HG03108 (cell line): Measurements from ENCODE around the gene ACTA1.
"Not testable (repeated sequence)": the region's sequence is repeated elsewhere in the genome, so short reads cannot be mapped to it uniquely, and the experiment has no call there.

ENCODE experiments used
- ATAC-seq: cut with Tn5 transposase; IDR thresholded peaks from one replicate; pipeline ENCODE4 v1.9.1; 2021; ENCODE audit warnings: moderate library complexity; ENCODE audit not compliant: unreplicated experiment

ACTA1 gene

DNA sequence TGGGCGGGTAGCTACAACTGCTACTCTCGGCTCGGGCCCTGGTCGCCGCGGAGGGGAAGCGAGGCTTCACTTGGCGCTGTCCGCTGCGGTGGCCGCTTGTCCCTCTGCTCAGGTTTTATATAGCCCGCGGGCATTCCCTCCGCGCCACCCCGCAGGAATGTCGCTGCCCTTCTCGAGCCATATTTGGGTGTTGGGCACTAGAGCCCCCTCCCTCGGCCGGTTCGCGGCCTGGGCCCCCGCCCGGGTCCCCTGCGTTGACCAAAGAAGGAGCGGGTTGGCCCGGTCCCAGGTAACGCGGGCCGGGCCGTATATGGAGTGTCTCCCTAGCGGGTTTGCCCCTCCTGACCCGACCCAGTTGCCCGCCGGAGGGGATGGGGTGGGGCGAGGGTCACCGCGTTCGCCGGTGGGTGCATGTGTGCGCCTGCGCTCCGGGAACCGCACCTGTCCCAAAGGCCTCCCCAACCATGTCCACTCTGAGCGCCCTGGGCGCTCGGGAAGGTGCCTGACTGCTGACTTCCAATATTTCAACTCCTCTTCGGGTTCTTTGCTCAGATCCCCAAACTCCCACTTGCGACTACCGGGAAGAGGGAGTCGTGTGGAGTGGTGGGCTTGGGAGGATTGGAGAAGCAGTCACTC is at the start of gene ACTA1:
ACTA1 (minus strand) TSS at position 90 of the 636 bp plus-strand sequence. CDS start 979 bp downstream, outside the sequence.
- ATAC-seq = no peak

DNA sequence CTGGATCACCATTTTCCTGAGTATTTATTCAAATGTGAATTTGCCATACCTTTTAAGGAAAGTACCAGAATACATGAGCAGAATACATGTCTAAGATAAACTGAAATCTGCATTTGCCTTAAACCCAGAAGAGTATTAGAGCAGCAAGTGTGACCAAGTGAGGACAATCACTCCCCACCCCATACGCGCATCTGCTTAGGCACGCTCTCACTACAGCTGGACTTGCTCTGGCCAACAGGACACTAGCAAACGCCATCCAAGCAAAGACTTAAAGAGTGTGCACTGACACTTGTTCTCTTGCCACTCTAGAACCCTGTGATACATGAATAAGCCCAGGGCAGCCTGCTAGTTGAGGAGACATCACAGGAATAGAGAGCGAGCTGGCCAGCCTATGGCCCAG is 48.6 kb upstream of the ACTA1 start:
- no peak for ATAC-seq

DNA sequence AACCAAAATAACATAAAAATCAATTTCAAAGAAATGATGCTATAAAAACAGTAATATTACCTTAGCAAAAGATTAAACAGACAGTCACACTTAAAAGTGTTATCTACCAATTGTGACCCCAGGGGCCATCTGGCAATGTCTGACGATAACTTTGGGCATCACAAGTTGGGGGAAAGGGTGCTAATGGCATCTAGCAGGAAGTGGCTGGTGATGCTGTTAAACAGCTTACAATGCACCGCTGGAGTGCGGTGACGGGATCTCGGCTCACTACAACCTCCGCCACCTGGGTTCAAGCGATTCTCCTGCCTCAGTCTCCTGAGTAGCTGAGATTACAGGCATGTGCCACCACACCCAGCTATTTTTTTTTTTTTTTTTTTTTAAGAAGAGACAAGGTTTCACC is 46.6 kb upstream of the ACTA1 start:
- ATAC-seq = no peak

DNA sequence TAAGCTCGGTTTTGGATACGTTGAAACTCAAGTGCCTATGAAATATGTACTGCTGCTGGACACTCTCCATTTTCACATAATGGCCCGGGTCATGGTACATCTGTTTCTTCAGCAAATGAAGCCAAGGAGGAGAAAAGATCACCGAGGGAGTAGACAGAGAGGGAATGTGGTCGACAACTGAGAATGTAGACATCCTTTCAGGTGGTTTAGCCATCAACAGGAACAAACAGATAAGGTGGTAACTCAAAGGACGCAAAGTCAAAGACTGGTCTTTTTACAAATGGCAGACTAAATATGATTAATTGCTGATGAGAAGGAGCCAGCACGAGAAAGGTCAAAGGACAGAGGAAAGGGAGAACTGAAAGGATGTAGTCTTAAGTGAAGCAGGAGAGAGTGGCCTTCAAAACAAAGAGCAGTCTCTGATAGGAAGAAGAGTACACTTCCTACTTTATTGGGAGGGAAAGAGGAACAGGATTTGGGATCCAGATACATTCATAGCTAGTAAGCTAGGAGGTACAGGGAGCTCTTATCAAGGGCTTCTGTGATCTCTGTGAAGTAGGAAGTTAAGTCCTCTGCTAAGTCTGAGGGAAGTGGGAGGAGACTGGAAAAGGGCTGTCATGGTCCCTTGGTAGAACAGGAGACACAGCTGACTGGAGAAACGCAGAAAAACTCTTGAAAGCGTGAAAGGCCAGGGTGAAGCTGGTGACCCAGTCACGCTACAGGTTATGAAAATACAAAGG is 45.9 kb upstream of the ACTA1 start:
- peak; percentile 69 for ATAC-seq

DNA sequence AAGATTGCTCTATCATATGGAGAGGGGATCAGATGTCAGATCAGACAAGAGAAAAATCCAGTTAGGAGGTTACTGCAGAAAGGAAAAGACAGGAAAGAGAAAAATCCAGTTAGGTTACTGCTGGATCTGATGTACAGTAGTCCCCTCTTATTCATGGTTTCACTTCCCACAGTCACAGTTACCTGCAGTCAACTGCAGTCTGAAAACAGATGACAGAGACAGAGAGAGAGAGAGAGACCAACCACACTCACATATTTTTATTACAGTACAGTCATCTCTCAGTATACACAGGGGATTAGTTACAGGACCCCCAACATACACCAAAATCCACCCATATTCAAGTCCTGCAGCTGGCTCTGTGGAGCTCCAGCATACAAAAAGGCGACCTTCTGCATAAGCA is 45.0 kb upstream of the ACTA1 start:
- peak; percentile 60 for ATAC-seq

DNA sequence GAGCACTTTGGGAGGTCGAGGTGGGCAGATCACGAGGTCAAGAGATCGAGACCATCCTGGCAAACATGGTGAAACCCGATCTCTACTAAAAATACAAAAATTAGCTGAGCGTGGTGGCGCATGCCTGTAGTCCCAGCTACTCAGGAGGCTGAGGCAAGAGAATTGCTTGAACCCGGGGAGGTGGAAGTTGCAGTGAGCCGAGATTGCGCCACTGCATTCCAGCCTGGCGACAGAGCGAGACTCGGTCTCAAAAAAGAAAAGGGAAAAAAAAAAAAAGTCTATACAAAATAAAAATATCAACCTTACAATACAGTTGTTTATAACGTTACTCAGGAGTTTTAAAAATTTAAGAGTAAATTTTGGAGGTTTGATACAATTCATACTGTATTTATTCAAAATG is 42.0 kb upstream of the ACTA1 start:
- ATAC-seq = not testable (repeated sequence)

DNA sequence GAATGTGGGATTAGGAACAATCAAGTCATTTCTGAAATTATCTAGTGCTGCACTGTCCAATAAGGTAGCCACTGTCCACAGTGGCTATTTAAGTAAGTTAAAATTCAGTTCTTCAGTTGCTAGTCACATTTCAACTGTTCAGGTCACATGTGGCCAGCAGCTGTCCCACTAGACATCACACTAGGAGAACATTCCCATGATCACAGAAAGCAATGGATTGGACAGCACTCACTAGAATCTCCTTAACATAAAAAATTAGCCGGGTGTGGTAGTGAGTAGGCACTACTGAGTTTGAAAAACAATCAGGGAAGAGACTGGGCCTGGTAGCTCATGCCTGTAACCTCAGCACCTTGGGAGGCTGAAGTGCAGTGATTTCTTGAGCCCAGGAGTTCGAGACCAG is 40.6 kb upstream of the ACTA1 start:
- no peak for ATAC-seq

DNA sequence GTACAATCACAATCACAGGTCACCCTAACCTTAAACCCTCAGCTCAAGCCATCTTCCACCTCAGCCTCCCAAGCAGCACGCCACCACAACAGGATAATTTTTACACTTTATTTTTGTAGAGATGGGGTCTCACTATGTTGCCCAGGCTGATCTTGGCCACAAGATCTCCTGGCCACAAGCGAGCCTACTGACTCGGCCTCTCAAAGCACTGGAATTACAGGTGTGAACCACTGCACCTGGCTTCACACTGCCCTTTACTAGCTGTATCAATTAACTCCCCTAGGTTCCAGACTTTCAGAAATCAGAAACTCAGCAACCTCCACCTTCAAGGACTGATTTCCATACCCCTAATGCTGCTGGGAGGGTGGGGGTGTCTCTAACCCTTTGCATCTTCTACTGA is 37.3 kb upstream of the ACTA1 start:
- ATAC-seq = no peak

DNA sequence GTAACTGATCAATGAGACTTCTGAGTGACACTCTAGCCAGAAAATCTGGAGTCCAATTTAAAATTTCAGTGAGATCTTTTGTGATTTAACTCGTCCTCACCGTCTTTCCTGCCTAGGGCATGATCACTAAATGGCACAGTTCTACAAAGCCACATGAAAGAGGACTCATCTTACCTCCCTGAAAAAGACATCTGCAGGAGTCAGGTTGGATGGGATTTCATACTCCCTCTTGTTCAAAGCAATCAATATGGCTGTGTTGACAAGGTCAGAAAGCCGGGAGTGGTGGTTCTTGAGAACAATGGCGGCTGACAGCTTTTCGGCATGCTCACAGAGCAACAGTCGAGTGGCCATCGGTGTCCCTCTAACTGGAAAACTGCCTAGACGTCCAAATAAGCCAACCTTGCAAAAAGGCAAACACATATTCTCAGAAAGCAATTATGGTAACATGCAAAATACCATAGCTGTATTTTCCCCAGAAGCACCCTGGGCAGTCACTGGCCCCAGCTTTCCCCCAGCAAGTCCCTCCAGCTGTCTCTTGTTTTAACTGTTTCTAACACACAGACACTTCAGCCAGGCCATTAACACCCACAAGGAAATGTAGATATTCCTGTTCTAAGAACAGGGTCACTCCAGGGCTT is 36.6 kb upstream of the ACTA1 start:
- no peak for ATAC-seq

DNA sequence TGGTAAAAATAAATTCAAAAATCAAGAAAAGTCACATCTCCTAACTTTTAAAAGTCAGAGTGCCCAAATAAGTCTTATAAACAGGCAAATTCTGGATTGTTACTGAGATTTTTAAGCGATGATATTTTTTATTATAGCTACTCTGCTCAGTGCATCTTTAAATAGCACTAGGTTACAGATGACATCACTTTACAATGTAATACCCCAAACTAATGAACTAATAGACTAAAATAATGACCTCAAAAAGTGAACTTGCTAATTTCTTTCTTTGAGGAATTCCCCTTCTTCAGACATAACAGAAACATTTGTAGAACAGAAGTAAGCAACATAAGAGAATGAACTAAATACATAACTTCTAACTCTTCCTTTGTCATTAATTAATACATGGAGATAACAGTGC is 33.0 kb upstream of the ACTA1 start:
- no peak for ATAC-seq

DNA sequence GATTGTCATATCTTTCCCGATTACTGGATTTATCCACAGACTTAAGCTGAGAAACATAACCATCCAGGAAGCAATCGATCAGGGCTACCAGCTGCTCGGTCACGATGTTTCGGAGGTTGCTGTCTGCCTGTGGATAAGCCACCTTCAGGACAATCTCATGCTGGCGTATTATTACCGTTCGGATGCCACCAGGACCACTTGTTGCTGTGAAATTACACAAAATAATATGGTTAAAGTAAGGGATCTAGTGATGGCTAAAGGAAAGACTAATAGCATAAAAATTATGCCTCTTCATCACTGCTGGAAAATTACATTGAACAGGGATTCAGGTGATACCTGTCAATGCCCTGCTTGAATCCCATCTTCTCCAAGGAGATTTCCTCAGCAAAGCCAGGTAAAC is 30.8 kb upstream of the ACTA1 start:
- no peak for ATAC-seq

DNA sequence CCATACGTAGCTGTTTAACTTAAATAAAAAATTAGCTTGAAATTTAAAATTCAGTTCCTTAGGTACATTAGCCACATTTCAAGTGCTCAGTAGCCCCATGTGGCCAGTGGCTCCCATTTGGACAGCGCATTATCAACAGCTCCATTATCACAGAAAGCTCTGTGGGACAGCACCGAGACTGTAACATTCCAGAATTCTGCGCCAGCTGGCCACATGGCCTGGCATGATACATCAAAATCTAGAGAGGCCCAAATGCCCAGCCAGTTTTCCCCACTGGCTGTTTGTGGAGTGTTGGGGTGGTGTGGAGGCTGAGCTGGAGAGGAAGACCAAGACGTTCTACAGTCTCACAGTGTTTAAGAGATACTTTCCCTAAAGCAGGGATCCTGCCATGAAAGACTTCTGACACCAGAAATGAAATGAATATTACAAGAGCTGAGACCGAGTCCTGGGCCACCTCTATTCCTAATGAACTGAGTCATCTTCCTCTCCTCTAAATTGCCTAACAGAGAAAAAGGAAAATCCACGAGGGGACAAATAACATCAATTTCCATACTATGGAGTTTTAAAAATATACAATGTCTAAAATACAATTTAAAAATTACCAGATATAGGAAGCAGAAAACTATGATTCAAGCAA is 27.3 kb upstream of the ACTA1 start:
- ATAC-seq = no peak

DNA sequence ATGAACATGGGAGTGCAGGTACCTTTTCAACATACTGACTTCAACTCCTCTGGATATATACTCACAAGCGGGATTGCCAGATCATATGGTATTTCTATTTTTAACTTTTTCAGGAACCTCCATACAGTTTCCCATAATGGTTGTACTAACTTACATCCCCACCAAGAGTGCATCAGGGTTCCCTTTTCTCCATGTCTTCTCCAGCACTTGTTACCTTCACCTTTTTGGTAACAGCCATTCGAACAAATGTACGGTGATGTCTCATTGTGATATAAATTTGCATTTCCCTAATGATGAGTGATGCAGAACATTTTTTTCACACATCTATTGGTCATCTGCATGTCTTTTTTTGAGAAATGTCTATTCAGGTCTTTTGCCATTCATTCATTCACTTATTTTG is 25.9 kb upstream of the ACTA1 start:
- no peak for ATAC-seq

DNA sequence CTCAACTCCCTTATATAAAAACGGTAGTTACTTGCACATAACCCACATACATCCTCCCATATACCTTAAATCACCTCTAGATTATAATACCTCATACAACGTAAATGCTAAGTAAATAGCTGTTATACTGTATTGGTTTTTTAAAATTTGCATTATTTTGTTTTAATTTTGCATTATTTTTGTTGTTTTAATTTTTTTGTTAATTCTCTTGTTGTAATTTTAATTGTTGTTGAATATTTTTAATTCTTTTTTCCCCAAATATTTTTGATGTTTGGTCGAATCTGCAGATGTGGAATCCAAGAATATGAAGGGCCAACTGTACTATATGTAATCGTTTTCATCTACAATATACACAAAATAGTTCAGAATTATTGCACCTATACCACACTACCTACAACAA is 23.5 kb upstream of the ACTA1 start:
- no peak for ATAC-seq

DNA sequence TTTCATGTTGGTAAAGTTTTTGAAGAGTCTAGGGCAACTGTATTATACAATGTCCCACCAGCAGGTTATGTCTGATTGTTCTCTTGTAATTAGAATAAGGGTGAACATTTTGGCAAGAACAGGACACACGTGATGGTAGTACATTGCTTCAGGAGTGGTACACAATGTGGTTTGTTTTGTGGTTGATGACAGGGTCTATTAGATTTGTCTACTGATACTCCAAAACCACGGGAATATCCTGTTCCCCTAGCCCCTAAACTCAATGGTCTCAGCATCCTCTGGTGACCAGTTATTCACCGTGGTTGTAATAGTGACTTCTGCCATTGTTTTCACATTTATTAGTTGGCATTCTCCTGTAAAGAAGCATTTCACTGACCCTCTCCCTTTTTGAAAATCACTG is 22.1 kb upstream of the ACTA1 start:
- no peak for ATAC-seq

DNA sequence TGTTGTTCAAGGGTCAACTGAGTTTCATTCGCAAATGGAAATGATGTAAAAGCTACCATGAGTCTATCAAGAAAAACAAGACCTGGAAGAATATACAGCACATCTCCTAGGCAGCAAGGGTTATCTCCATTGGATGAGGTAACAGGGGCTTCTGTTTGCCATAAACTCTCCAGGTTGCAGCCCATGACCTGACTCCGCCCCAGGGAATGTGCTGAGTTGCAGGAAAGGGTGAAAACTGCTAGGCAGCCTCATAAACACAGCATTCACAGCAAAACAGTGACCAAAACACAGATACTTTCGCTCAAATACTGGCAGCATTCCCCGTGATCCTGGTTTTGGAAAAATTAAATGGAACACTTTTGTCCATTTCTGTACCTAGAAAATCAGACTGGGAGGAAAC is 20.2 kb upstream of the ACTA1 start:
- no peak for ATAC-seq

DNA sequence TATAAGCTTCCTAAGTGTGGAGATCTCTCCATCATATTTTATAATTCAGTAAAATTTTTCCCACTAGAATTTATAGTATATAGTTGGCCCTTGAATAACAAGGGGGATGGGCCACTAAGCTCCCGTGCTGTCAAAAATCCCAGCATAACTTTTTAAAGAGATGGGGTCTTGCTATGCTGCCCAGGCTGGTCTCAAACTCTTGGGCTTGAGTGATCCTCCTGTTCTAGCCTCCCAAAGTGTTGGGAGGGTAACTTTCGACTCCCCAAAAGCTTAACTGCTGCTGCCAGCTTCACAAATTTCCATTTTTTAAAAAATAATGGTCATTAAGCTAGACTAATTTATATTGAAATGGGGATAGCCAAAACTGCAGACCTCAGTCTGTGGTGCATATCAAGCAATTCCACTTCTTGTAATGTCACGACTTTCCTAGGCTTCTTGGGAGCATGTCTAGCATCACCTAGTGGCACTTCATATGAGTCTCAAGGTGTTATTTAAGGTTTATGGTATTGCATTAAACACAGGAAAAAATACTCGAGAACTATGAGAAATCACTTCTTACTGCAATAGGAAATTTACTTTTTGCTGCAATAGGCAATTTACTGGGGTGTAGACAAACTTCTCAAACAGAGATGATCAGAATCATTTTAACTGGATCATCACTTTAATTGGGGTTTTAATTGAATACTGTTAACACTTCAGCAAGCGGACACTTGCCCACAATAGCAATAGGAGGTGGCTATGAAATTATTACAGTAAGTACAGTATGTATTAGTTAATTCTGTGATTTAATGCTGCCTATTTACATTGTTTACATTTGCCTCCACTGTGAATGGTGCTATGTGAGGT is 19.3 kb upstream of the ACTA1 start:
- ATAC-seq = no peak

DNA sequence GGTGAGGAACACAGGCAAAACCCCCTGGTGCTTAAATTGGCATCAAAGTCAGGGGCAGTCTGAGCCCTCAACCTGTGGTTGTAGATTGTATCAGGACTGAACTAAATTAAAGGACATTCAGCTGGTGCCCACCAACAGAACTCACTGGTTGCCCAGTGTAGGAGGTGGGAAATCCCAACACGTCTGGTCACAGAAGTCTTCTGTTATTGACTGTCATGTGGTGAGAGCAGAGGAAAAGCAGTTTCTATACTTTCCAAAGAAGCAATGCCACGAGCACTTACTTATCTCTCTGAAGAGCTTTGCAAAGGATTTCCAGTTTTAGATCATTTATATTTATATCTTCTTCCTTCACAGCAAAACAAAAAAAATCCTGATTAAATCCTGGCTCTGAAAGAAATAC is 15.0 kb upstream of the ACTA1 start:
- ATAC-seq = no peak

DNA sequence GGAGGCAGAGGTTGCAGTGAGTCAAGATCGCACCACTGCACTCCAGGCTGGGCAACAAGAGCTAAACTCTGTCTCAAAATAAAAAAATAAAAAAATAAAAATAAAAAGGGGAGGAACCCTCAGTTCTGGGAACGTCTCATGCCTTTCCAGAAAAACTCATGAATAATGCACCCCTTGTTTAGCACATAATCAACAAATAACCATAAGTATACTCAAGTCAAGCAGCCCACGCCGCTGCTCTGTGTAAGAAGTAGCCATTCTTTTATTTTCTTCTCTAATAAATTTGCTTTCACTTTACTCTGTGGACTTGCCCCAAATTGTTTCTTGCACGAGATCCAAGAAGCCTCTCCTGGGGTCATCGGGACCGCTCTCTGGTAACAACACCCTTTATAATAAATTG is 14.5 kb upstream of the ACTA1 start:
- no peak for ATAC-seq

DNA sequence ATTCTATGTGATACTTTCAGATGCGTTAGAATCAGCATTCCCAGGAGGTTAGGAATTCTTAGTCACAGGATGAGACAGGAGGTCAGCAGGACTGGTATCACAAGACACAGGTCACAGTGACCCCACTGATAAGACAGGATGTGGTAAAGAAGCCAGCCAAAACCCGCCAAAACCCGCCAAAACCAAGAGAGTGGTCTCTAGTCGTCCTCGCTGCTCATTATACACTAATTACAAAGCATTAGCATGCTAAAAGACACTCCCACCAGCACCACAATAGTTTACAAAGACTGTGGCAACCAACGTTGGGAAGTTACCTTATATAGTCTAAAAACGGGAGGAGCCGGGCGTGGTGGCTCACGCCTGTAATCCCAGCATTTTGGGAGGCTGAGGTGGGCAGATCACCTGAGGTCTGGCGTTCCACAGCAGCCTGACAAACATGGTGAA is 13.9 kb upstream of the ACTA1 start:
- no peak for ATAC-seq

DNA sequence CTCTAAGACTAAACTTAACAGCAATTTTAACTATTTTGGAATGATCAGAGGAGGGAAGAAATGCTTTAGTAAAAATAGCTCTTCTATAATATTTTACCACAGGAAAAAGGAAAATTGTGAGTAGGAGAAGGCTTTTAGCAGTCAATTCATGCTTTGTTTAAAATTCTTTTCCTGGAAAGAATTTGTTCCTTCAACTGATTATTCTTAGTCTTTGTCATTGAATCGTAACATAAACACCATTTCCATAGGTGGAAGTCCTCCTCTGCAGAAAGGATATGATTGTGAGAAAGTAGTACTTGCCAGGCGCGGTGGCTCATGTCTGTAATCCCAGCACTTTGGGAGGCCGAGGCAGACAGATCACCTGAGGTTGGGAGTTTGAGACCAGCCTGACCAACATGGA is 11.9 kb upstream of the ACTA1 start:
- no peak for ATAC-seq
